GM23338 (cell line): ENCODE results near the gene SNCB. TPM values are rescaled to one million over a fixed set of nuclear protein-coding genes. Genes with fewer than 3 reads are reported as not detected.

Experiments used
- CREB1 ChIP-seq: fragments of 250-450 bp; sonication (Bioruptor Pico); IDR thresholded peaks from 2 replicates; pipeline ENCODE4 v1.5.0; 2020; ENCODE audit warnings: low read depth, mild to moderate bottlenecking, moderate library complexity
- EZH2phosphoT487 ChIP-seq: fragments of 200-600 bp; sonication (generic); IDR thresholded peaks from one replicate; pipeline ENCODE4 v1.8.1; 2018; ENCODE audit warnings: antibody characterized with exemption; ENCODE audit not compliant: unreplicated experiment
- JUNB ChIP-seq: IDR thresholded peaks from one replicate; pipeline ENCODE4 v1.6.1; 2016; ENCODE audit warnings: antibody characterized with exemption; ENCODE audit not compliant: unreplicated experiment
- ZNF114 ChIP-seq: fragments of 250-450 bp; sonication (Bioruptor Pico); IDR thresholded peaks from 2 replicates; pipeline ENCODE4 v1.5.0; 2020; ENCODE audit warnings: mild to moderate bottlenecking, moderate library complexity
- ZNF331 ChIP-seq: fragments of 250-450 bp; sonication (Bioruptor Pico); IDR thresholded peaks from 2 replicates; pipeline ENCODE4 v1.5.0; 2020; ENCODE audit warnings: low read depth, mild to moderate bottlenecking, moderate library complexity
- polyA plus RNA-seq: library from polyadenylated mRNA; unstranded; fragments of >200 nt; fragmentation: Nextera tagmentation; extraction: Ambion mirVana; gene quantifications from 2 replicates; pipeline ENCODE4 v1.2.1, GENCODE V29; 2016
- total RNA-seq: library from RNA; depleted of rRNA; stranded (reverse); fragments of >200 nt; shearing (Covaris generic); gene quantifications from 2 replicates; pipeline ENCODE4 v1.2.3, GENCODE V29; 2014
- TF ChIP-seq, protein P1 (sequence below): fragments of 250-450 bp; sonication (Bioruptor Pico); IDR thresholded peaks from 2 replicates; pipeline ENCODE4 v1.5.0; 2020; ENCODE audit warnings: mild to moderate bottlenecking, moderate library complexity
- TF ChIP-seq, protein P2 (sequence below): IDR thresholded peaks from 2 replicates; pipeline ENCODE4 v1.6.1; 2016; ENCODE audit warnings: antibody characterized with exemption
- TF ChIP-seq, protein P3 (sequence below): IDR thresholded peaks from one replicate; pipeline ENCODE4 v1.6.1; 2018; ENCODE audit warnings: antibody characterized with exemption; ENCODE audit not compliant: unreplicated experiment

The SNCB gene
- total and polyA plus RNA-seq, 2 experiments from 2014 or later = 3.6 to 13.5 TPM

DNA sequence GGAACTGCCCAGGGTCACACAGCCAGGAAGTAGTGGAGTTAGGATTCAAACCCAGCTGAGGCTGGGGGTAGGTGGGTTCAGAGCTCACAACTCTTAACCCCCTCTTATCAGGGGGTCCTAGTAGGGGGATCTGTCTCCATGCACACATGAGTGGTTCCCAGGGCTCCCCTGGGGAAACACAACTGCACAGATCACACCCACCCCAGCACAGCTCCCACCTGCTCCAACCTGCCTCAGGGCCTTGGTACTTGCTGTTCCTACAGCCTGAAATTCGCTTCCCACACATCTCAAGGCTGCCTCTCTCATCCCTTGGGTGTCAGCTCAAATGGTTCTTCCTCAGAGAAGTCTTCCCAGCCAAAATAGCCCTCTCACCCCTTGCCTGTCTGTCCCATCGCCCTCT is 4.8 kb downstream of the SNCB start (continued):
- TF ChIP-seq, protein P1, sequence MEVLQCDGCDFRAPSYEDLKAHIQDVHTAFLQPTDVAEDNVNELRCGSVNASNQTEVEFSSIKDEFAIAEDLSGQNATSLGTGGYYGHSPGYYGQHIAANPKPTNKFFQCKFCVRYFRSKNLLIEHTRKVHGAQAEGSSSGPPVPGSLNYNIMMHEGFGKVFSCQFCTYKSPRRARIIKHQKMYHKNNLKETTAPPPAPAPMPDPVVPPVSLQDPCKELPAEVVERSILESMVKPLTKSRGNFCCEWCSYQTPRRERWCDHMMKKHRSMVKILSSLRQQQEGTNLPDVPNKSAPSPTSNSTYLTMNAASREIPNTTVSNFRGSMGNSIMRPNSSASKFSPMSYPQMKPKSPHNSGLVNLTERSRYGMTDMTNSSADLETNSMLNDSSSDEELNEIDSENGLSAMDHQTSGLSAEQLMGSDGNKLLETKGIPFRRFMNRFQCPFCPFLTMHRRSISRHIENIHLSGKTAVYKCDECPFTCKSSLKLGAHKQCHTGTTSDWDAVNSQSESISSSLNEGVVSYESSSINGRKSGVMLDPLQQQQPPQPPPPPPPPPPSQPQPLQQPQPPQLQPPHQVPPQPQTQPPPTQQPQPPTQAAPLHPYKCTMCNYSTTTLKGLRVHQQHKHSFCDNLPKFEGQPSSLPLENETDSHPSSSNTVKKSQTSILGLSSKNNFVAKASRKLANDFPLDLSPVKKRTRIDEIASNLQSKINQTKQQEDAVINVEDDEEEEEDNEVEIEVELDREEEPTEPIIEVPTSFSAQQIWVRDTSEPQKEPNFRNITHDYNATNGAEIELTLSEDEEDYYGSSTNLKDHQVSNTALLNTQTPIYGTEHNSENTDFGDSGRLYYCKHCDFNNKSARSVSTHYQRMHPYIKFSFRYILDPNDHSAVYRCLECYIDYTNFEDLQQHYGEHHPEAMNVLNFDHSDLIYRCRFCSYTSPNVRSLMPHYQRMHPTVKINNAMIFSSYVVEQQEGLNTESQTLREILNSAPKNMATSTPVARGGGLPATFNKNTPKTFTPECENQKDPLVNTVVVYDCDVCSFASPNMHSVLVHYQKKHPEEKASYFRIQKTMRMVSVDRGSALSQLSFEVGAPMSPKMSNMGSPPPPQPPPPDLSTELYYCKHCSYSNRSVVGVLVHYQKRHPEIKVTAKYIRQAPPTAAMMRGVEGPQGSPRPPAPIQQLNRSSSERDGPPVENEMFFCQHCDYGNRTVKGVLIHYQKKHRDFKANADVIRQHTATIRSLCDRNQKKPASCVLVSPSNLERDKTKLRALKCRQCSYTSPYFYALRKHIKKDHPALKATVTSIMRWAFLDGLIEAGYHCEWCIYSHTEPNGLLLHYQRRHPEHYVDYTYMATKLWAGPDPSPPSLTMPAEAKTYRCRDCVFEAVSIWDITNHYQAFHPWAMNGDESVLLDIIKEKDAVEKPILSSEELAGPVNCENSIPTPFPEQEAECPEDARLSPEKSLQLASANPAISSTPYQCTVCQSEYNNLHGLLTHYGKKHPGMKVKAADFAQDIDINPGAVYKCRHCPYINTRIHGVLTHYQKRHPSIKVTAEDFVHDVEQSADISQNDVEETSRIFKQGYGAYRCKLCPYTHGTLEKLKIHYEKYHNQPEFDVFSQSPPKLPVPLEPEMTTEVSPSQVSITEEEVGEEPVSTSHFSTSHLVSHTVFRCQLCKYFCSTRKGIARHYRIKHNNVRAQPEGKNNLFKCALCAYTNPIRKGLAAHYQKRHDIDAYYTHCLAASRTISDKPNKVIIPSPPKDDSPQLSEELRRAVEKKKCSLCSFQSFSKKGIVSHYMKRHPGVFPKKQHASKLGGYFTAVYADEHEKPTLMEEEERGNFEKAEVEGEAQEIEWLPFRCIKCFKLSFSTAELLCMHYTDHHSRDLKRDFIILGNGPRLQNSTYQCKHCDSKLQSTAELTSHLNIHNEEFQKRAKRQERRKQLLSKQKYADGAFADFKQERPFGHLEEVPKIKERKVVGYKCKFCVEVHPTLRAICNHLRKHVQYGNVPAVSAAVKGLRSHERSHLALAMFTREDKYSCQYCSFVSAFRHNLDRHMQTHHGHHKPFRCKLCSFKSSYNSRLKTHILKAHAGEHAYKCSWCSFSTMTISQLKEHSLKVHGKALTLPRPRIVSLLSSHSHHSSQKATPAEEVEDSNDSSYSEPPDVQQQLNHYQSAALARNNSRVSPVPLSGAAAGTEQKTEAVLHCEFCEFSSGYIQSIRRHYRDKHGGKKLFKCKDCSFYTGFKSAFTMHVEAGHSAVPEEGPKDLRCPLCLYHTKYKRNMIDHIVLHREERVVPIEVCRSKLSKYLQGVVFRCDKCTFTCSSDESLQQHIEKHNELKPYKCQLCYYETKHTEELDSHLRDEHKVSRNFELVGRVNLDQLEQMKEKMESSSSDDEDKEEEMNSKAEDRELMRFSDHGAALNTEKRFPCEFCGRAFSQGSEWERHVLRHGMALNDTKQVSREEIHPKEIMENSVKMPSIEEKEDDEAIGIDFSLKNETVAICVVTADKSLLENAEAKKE (CRISPR knock-in tag) = no peak
- TF ChIP-seq ZNF331 (CRISPR knock-in tag) = no peak
- TF ChIP-seq CREB1 (CRISPR knock-in tag) = no peak
- no peak for TF ChIP-seq JUNB
- TF ChIP-seq, protein P2, sequence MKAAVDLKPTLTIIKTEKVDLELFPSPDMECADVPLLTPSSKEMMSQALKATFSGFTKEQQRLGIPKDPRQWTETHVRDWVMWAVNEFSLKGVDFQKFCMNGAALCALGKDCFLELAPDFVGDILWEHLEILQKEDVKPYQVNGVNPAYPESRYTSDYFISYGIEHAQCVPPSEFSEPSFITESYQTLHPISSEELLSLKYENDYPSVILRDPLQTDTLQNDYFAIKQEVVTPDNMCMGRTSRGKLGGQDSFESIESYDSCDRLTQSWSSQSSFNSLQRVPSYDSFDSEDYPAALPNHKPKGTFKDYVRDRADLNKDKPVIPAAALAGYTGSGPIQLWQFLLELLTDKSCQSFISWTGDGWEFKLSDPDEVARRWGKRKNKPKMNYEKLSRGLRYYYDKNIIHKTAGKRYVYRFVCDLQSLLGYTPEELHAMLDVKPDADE = no peak
- TF ChIP-seq ZNF114 = no peak
- TF ChIP-seq, protein P3, sequence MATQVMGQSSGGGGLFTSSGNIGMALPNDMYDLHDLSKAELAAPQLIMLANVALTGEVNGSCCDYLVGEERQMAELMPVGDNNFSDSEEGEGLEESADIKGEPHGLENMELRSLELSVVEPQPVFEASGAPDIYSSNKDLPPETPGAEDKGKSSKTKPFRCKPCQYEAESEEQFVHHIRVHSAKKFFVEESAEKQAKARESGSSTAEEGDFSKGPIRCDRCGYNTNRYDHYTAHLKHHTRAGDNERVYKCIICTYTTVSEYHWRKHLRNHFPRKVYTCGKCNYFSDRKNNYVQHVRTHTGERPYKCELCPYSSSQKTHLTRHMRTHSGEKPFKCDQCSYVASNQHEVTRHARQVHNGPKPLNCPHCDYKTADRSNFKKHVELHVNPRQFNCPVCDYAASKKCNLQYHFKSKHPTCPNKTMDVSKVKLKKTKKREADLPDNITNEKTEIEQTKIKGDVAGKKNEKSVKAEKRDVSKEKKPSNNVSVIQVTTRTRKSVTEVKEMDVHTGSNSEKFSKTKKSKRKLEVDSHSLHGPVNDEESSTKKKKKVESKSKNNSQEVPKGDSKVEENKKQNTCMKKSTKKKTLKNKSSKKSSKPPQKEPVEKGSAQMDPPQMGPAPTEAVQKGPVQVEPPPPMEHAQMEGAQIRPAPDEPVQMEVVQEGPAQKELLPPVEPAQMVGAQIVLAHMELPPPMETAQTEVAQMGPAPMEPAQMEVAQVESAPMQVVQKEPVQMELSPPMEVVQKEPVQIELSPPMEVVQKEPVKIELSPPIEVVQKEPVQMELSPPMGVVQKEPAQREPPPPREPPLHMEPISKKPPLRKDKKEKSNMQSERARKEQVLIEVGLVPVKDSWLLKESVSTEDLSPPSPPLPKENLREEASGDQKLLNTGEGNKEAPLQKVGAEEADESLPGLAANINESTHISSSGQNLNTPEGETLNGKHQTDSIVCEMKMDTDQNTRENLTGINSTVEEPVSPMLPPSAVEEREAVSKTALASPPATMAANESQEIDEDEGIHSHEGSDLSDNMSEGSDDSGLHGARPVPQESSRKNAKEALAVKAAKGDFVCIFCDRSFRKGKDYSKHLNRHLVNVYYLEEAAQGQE = no peak
- TF ChIP-seq EZH2phosphoT487 = no peak
